DND-41 (cell line): ENCODE measurements around the gene STEAP4.
"Not testable (repeated sequence)": the region's sequence is repeated elsewhere in the genome, so short reads cannot be mapped to it uniquely, and the experiment has no call there.

Experiments used
- ATAC-seq: fragments of 200-7000 bp; cut with Tn5 transposase; 3 replicates; pipeline ENCODE4 v1.9.1; 2021; ENCODE audit warnings: low read depth; ENCODE audit not compliant: insufficient read depth
- DNase-seq: peaks from one replicate; pipeline ENCODE4 v3.0.0-alpha.2; 2020
- H2AFZ ChIP-seq: 2 replicates; pipeline ENCODE4 v1.6.0; 2012; ENCODE audit warnings: low read depth, low read length
- H3K27ac ChIP-seq: 2 replicates; pipeline ENCODE4 v1.5.1; 2012; ENCODE audit warnings: low read length, inconsistent platforms
- H3K27me3 ChIP-seq: fragments of 200-600 bp; sonication (generic); 2 replicates; pipeline ENCODE4 v1.6.0; 2012; ENCODE audit warnings: low read length, mild to moderate bottlenecking, inconsistent platforms; ENCODE audit not compliant: insufficient read depth, poor library complexity
- H3K36me3 ChIP-seq: 2 replicates; pipeline ENCODE4 v1.5.1; 2012; ENCODE audit warnings: low read length, inconsistent platforms; ENCODE audit not compliant: insufficient read depth
- H3K4me1 ChIP-seq: 2 replicates; pipeline ENCODE4 v1.5.1; 2012; ENCODE audit warnings: mild to moderate bottlenecking, low read length; ENCODE audit not compliant: insufficient read depth
- H3K4me2 ChIP-seq: 2 replicates; pipeline ENCODE4 v1.6.0; 2012; ENCODE audit warnings: mild to moderate bottlenecking, moderate library complexity, low read length, inconsistent platforms; ENCODE audit not compliant: insufficient read depth
- H3K4me3 ChIP-seq, 2 experiments: fragments of 200-600 bp in 1 of 2; shearing (Covaris generic) in 1 of 2; 2 replicates each; pipeline ENCODE4 v1.5.1; 2012 to 2016; ENCODE audit warnings: inconsistent platforms in 2 of 2, low read length in 2 of 2, mild to moderate bottlenecking in 2 of 2, low read depth in 1 of 2, moderate library complexity in 1 of 2
- H3K79me2 ChIP-seq: 2 replicates; pipeline ENCODE4 v1.6.0; 2012; ENCODE audit warnings: low read length, inconsistent platforms; ENCODE audit not compliant: insufficient read depth
- H3K9ac ChIP-seq: 2 replicates; pipeline ENCODE4 v1.6.0; 2012; ENCODE audit warnings: low read depth, mild to moderate bottlenecking, inconsistent platforms, low read length, moderate library complexity
- H3K9me3 ChIP-seq: 2 replicates; pipeline ENCODE4 v1.5.1; 2012; ENCODE audit warnings: low read length, moderate library complexity, mild to moderate bottlenecking, inconsistent platforms; ENCODE audit not compliant: insufficient read depth, severe bottlenecking
- H4K20me1 ChIP-seq: 2 replicates; pipeline ENCODE4 v1.6.0; 2012; ENCODE audit warnings: low read length; ENCODE audit not compliant: insufficient read depth
- CTCF ChIP-seq: IDR thresholded peaks from 2 replicates; pipeline ENCODE4 v1.5.1; 2012; ENCODE audit warnings: borderline replicate concordance, low read length, moderate library complexity, mild to moderate bottlenecking; ENCODE audit not compliant: poor library complexity, severe bottlenecking; ENCODE audit errors: extremely low read depth
- EZH2 ChIP-seq: IDR thresholded peaks from 3 replicates; pipeline ENCODE4 v1.6.1; 2012; ENCODE audit warnings: borderline replicate concordance, low read depth, mild to moderate bottlenecking, moderate library complexity, low read length, inconsistent platforms; ENCODE audit not compliant: severe bottlenecking

STEAP4 gene

GRCh38 chr7:88268051-88268450 is 38.6 kb downstream of the STEAP4 start:
- no peak for TF ChIP-seq EZH2
- no peak for TF ChIP-seq CTCF
- H3K9ac ChIP-seq, result no peak overlapping the region
- no peak overlapping the region for H3K4me3 ChIP-seq
- H3K36me3 ChIP-seq, result no peaks in the 10 kb centered on the region
- no peaks in the 10 kb centered on the region for H3K27me3 ChIP-seq
- no peak overlapping the region for H3K4me2 ChIP-seq
- H2AFZ ChIP-seq, result no peak overlapping the region
- ATAC-seq, result no peak
- no peaks in the 10 kb centered on the region for H3K4me1 ChIP-seq
- DNase-seq, result no peak
- H4K20me1 ChIP-seq, result no peaks in the 10 kb centered on the region
- H3K27ac ChIP-seq, result no peak overlapping the region
- H3K79me2 ChIP-seq, result no peaks in the 10 kb centered on the region
- no peaks in the 10 kb centered on the region for H3K9me3 ChIP-seq

GRCh38 chr7:88267421-88267820 is 39.3 kb downstream of the STEAP4 start:
- no peaks in the 10 kb centered on the region for H3K9me3 ChIP-seq
- H3K4me1 ChIP-seq, result no peaks in the 10 kb centered on the region
- no peaks in the 10 kb centered on the region for H3K36me3 ChIP-seq
- H3K4me3 ChIP-seq, result no peak overlapping the region
- TF ChIP-seq EZH2 (no peak), CTCF (no peak)
- H3K27ac ChIP-seq, result no peak overlapping the region
- no peaks in the 10 kb centered on the region for H4K20me1 ChIP-seq
- H3K79me2 ChIP-seq, result no peaks in the 10 kb centered on the region
- no peak overlapping the region for H2AFZ ChIP-seq
- H3K9ac ChIP-seq, result no peak overlapping the region
- no peak overlapping the region for H3K4me2 ChIP-seq
- no peak for DNase-seq
- H3K27me3 ChIP-seq, result no peaks in the 10 kb centered on the region
- no peak for ATAC-seq

- H3K4me1 ChIP-seq, DNase-seq, H3K27me3 ChIP-seq, H4K20me1 ChIP-seq, H3K9ac ChIP-seq, H3K9me3 ChIP-seq, ATAC-seq, H3K27ac ChIP-seq, H3K36me3 ChIP-seq, H3K4me3 ChIP-seq, H3K79me2 ChIP-seq, H2AFZ ChIP-seq, H3K4me2 ChIP-seq: not testable (repeated sequence)
Measured at GRCh38 chr7:88264987-88265386, 41.7 kb downstream of the STEAP4 start.

GRCh38 chr7:88262562-88262961 is 44.1 kb downstream of the STEAP4 start:
- Histone ChIP-seq H2AFZ (no peak overlapping the region), H3K27me3 (no peaks in the 10 kb centered on the region), H3K9me3 (no peaks in the 10 kb centered on the region), H3K4me3 (no peak overlapping the region), H3K4me2 (no peak overlapping the region), H3K9ac (no peak overlapping the region), H3K36me3 (no peaks in the 10 kb centered on the region), H3K79me2 (no peaks in the 10 kb centered on the region), H4K20me1 (no peaks in the 10 kb centered on the region), H3K4me1 (no peaks in the 10 kb centered on the region), H3K27ac (no peak overlapping the region)
- DNase-seq, result no peak
- ATAC-seq, result no peak
- TF ChIP-seq EZH2, result no peak
- no peak for TF ChIP-seq CTCF
